DOHH2 (cell line): ENCODE results near the gene STPG4.

ENCODE experiments used
- CTCF ChIP-seq: fragments of 200-600 bp; sonication (generic); IDR thresholded peaks from one replicate; pipeline ENCODE4 v1.5.1; 2014; ENCODE audit warnings: antibody characterized with exemption, mild to moderate bottlenecking, low read depth, low read length; ENCODE audit not compliant: poor library complexity, severe bottlenecking
- EZH2phosphoT487 ChIP-seq: fragments of 200-600 bp; sonication (generic); IDR thresholded peaks from 2 replicates; pipeline ENCODE4 v1.6.1; 2017; ENCODE audit warnings: borderline replicate concordance, mild to moderate bottlenecking, antibody characterized with exemption, low read length, moderate library complexity, mixed read lengths

- no peak for TF ChIP-seq CTCF
- no peak for TF ChIP-seq EZH2phosphoT487
These were observed 62.6 kb downstream of the STPG4 start for GRCh38 chr2:47092465-47092864.
